ACC112 (cell line): ENCODE data around the gene SPACA4.

Experiments used
- H2AFZ ChIP-seq: fragments of 200-600 bp; sonication (generic); one replicate; pipeline ENCODE4 v1.6.0; 2017; ENCODE audit warnings: antibody characterized with exemption, low read length; ENCODE audit not compliant: unreplicated experiment
- H3K27ac ChIP-seq: fragments of 200-600 bp; sonication (generic); 2 replicates; pipeline ENCODE4 v1.5.1; 2014; ENCODE audit warnings: low read depth, mild to moderate bottlenecking, antibody characterized with exemption, low read length, moderate library complexity
- H3K27me3 ChIP-seq: fragments of 200-600 bp; sonication (generic); 2 replicates; pipeline ENCODE4 v1.6.1; 2014; ENCODE audit warnings: mild to moderate bottlenecking, antibody characterized with exemption, low read length, moderate library complexity, mixed read lengths; ENCODE audit not compliant: insufficient read depth
- H3K36me3 ChIP-seq: fragments of 200-600 bp; sonication (generic); 2 replicates; pipeline ENCODE4 v1.6.1; 2016; ENCODE audit warnings: mild to moderate bottlenecking, antibody characterized with exemption, low read length, moderate library complexity, mixed read lengths; ENCODE audit not compliant: insufficient read depth
- H3K4me1 ChIP-seq: fragments of 200-600 bp; sonication (generic); one replicate; pipeline ENCODE4 v1.6.1; 2016; ENCODE audit warnings: low read length, mixed read lengths; ENCODE audit not compliant: insufficient read depth, unreplicated experiment, control insufficient read depth
- H3K4me3 ChIP-seq: fragments of 200-600 bp; sonication (generic); 2 replicates; pipeline ENCODE4 v1.5.1; 2014; ENCODE audit warnings: mild to moderate bottlenecking, low read depth, low read length
- H3K79me2 ChIP-seq: fragments of 200-600 bp; sonication (generic); one replicate; pipeline ENCODE4 v1.6.0; 2016; ENCODE audit warnings: low read length; ENCODE audit not compliant: control insufficient read depth, unreplicated experiment, insufficient read depth

Gene SPACA4

DNA sequence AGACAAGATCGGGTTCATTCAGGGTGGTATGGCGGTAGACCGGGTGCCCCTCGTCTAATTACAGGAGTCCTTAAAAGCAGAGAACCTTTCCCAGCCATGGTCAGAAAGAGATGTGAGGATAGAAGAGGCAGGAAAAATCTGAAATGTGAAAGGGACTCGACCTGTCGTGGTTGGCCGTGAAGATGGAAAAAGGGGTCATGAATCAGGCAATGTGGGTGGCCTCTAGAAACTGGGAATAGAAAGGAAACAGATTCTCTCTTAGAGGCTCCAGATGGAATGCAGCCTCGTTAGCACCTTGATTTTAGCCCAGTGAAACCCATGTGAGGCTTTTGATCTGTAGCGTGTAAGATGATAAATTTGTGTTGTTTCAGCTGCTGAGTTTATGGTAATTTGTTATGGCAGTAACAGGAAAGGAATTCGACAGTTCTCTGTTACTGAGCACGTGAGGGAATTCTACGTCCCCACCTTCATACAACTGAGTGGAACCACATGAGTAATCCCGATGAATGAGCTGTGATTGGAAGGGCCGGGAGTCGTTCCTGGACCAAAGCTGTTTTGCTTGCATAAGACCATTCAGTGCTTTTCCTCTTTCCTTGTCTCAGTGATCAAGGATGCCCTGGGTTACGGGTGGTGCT lies 50.4 kb downstream of the SPACA4 start:
- H3K4me1 ChIP-seq: no peaks in the 10 kb centered on the region
- H3K79me2 ChIP-seq: no peaks in the 10 kb centered on the region
- H2AFZ ChIP-seq: no peak overlapping the region
- H3K36me3 ChIP-seq: no peaks in the 10 kb centered on the region
- no peak overlapping the region for H3K27ac ChIP-seq
- no peak overlapping the region for H3K4me3 ChIP-seq
- H3K27me3 ChIP-seq: no peaks in the 10 kb centered on the region
